HepG2 (cell line): ENCODE measurements around the gene CLDN11. TPM values are rescaled to one million over a fixed set of nuclear protein-coding genes. Genes with fewer than 3 reads are reported as not detected.

Source experiments
- ATAC-seq: fragments of 200-7000 bp; cut with Tn5 transposase; 3 replicates; pipeline ENCODE4 v1.9.1; 2020; ENCODE audit warnings: mild to moderate bottlenecking, moderate library complexity
- BruUV-seq: library from RNA; stranded (reverse); fragments of 400-500 nt; replicated peaks from 2 replicates; lab custom pipeline; 2021; lab: Mats Ljungman, UMichigan
- CTCF ChIA-PET: fragments of 300-600 bp; formaldehyde crosslinking; extraction: SDS; loops from one replicate; lab custom pipeline; 2021; ENCODE audit warnings: low total read pairs, inconsistent platforms, low intra/inter-chr PET ratio; lab: Yijun Ruan, JAX
- POLR2A ChIA-PET: fragments of 350-600 bp; sonication (Branson Sonifier 250); formaldehyde crosslinking; loops from one replicate; lab custom pipeline; 2020; ENCODE audit warnings: antibody characterized with exemption, inconsistent platforms; lab: Yijun Ruan, JAX
- DNase-seq: peaks from one replicate; pipeline ENCODE4 v3.0.0-alpha.2; 2015; ENCODE audit warnings: low spot score
- FAIRE-seq: peaks from 3 replicates; lab custom pipeline; 2011; peaks lifted over from hg19 to GRCh38; lab: Jason Lieb, UNC
- H2AFZ ChIP-seq: one replicate; pipeline ENCODE4 v1.6.1; 2011; ENCODE audit warnings: low read length, inconsistent platforms
- H3K27ac ChIP-seq: fragments of 300-600 bp; 3 replicates; pipeline ENCODE4 v1.8.0; 2011; ENCODE audit warnings: mixed run types, mild to moderate bottlenecking, mixed read lengths, low read length, inconsistent platforms; ENCODE audit not compliant: insufficient read depth; ENCODE audit errors: extremely low read length
- H3K27me3 ChIP-seq, 2 experiments: fragments of 200-600 bp in 1 of 2; 2 replicates in 1 of 2; 3 replicates in 1 of 2; pipeline versions ENCODE4 v1.6.0 to v1.8.0; 2011; ENCODE audit warnings: low read length in 2 of 2, mild to moderate bottlenecking in 2 of 2, moderate library complexity in 2 of 2, inconsistent platforms in 1 of 2; ENCODE audit not compliant: insufficient read depth in 2 of 2, control insufficient read depth in 1 of 2
- H3K36me3 ChIP-seq, 2 experiments: fragments of 200-600 bp in 1 of 2; replicated peaks in 1 of 2; 2 replicates in 1 of 2; 3 replicates in 1 of 2; pipeline versions ENCODE4 v1.5.1 to v1.8.0; 2011; ENCODE audit warnings: low read length in 2 of 2, inconsistent platforms in 1 of 2; ENCODE audit not compliant: insufficient read depth in 2 of 2, control insufficient read depth in 1 of 2
- H3K4me1 ChIP-seq: 2 replicates; pipeline ENCODE4 v1.5.1; 2012; ENCODE audit warnings: low read length, inconsistent platforms; ENCODE audit not compliant: insufficient read depth
- H3K4me2 ChIP-seq: 2 replicates; pipeline ENCODE4 v1.6.0; 2011; ENCODE audit warnings: low read depth, low read length, inconsistent platforms
- H3K4me3 ChIP-seq, 3 experiments: fragments of 200-600 bp in 1 of 3; sonication (generic), shearing (Covaris generic) in 1 of 3; replicated peaks in 1 of 3; 2 replicates each; pipeline ENCODE4 v1.5.1; 2011 to 2016; ENCODE audit warnings: low read length in 3 of 3, inconsistent platforms in 2 of 3, low read depth in 2 of 3, mild to moderate bottlenecking in 2 of 3, control low read depth in 1 of 3, mixed read lengths in 1 of 3; ENCODE audit not compliant: insufficient read depth in 1 of 3
- H3K79me2 ChIP-seq: one replicate; pipeline ENCODE4 v1.6.1; 2011; ENCODE audit warnings: low read length, inconsistent platforms; ENCODE audit not compliant: insufficient read depth
- H3K9ac ChIP-seq: 2 replicates; pipeline ENCODE4 v1.6.0; 2011; ENCODE audit warnings: mild to moderate bottlenecking, low read depth, low read length, inconsistent platforms; ENCODE audit not compliant: insufficient read depth
- H3K9me3 ChIP-seq: 2 replicates; pipeline ENCODE4 v1.5.1; 2012; ENCODE audit warnings: mild to moderate bottlenecking, low read length
- H4K20me1 ChIP-seq: 2 replicates; pipeline ENCODE4 v1.6.0; 2011; ENCODE audit warnings: inconsistent platforms, mild to moderate bottlenecking, low read length, moderate library complexity; ENCODE audit not compliant: insufficient read depth
- CHCHD3 ChIP-seq: sonication (generic); formaldehyde crosslinking; IDR thresholded peaks from 2 replicates; pipeline ENCODE4 v1.8.0; 2022; ENCODE audit warnings: mild to moderate bottlenecking, missing genetic modification reagents, moderate library complexity
- GABPA ChIP-seq, 2 experiments: IDR thresholded peaks; 2 replicates each; pipeline ENCODE4 v1.6.1; 2011 to 2016; ENCODE audit warnings: low read depth in 2 of 2, low read length in 1 of 2, missing biosample characterization in 1 of 2, missing genetic modification characterization in 1 of 2
- RAD51 ChIP-seq: fragments of 450-650 bp; IDR thresholded peaks from 2 replicates; pipeline ENCODE4 v1.6.1; 2016; ENCODE audit warnings: borderline replicate concordance
- RBAK ChIP-seq: sonication (generic); formaldehyde crosslinking; IDR thresholded peaks from 2 replicates; pipeline ENCODE4 v1.5.1; 2020; ENCODE audit warnings: mild to moderate bottlenecking, missing genetic modification reagents
- ZFP36L1 ChIP-seq: sonication (generic); formaldehyde crosslinking; IDR thresholded peaks from 2 replicates; pipeline ENCODE4 v1.8.0; 2022; ENCODE audit warnings: mild to moderate bottlenecking, missing genetic modification reagents, moderate library complexity
- ZNF709 ChIP-seq: sonication (generic); formaldehyde crosslinking; IDR thresholded peaks from 2 replicates; pipeline ENCODE4 v1.5.0; 2020; ENCODE audit warnings: mild to moderate bottlenecking, missing genetic modification reagents
- WGBS: methylation state at CpG from one replicate; pipeline ENCODE4 v1.1.6; 2017; ENCODE audit warnings: low lambda C conversion rate; 5-methylcytosine and 5-hydroxymethylcytosine counted together
- in situ Hi-C: cut with HindIII; loops from 2 replicates; pipeline ENCODE4 v1.10.0; 2017; ENCODE audit warnings: low pct_unique_long_range_greater_than_20kb; ENCODE audit not compliant: extremely low pct_ligation_motif_present
- intact Hi-C: fragments of 100-400 bp; cut with micrococcal nuclease; formaldehyde crosslinking; loops from one replicate; pipeline ENCODE4 v1.10.0; 2022; ENCODE audit not compliant: unreplicated experiment
- polyA plus RNA-seq, 8 experiments: library from polyadenylated mRNA; depleted of rRNA in 3 of 8; stranded (reverse) in 7 of 8; unstranded in 1 of 8; fragments of >200 nt; fragmentation: Illumina TruSeq in 4 of 8; extraction: Trizol in 4 of 8; gene quantifications; 2 replicates each; pipeline versions ENCODE4 v1.2.1 to v1.2.3, GENCODE V29; 2011 to 2016; ENCODE audit warnings: low read depth in 4 of 8, missing spikeins in 1 of 8, mixed read lengths in 1 of 8; ENCODE audit not compliant: insufficient read depth in 1 of 8
- total RNA-seq, 5 experiments: library from RNA; depleted of rRNA; stranded (reverse); fragments of >200 nt; fragmentation: Illumina TruSeq; extraction: Trizol; gene quantifications; 2 replicates each; pipeline ENCODE4 v1.2.3, GENCODE V29; 2016; ENCODE audit warnings: low read depth in 1 of 5
- TF ChIP-seq, protein P1 (sequence below): sonication (generic); formaldehyde crosslinking; IDR thresholded peaks from 2 replicates; pipeline ENCODE4 v1.4.0; 2020; ENCODE audit warnings: missing genetic modification reagents, borderline replicate concordance
- TF ChIP-seq, protein P2 (sequence below): sonication (generic); formaldehyde crosslinking; IDR thresholded peaks from 2 replicates; pipeline ENCODE4 v1.5.1; 2020; ENCODE audit warnings: missing genetic modification reagents, mild to moderate bottlenecking, borderline replicate concordance

The CLDN11 gene
- total and polyA plus RNA-seq, 2 of the 13 experiments (the other 11 are each of a cell fraction or from before 2014, with no cell fraction given), result 4.2 to 4.9 TPM

DNA sequence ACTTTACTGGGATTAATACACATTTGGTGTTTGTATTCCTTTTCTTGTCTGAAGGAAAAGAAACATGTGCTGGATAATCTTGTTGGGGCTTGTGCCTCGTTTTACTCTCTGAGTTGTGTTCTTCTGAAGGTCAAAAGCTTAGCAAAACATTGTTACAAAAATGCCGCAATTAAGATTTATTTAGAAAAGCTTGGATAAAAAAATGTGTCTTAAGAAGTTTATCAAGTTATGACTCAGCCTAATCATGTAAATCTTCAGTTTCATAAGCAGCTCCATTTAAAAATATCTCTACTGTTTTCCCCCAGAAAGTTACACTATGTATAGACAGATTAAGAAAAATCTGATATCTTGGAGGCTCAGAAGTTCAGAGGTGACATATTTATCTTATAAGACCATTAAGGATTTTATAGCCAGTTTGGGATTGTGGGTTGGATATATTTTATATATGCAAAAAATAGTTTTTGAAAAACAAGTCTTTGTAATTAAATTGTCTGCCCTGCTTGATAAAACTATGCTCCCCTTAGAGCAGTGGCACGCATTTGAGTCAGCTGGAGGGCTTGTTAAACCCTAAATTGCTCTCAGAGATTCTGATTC is 56.5 kb downstream of the CLDN11 start:
- no peak overlapping the region for H3K4me3 ChIP-seq
- no peak for FAIRE-seq
- H3K27ac ChIP-seq, result no peak overlapping the region
- in situ Hi-C loops, result no loop called here
- TF ChIP-seq RBAK (CRISPR knock-in tag) (no peak), ZNF709 (no peak), GABPA (IDR thresholded peaks at IDR 0.05; ENCODE audit: low read depth, low read length) (no peak), GABPA (CRISPR knock-in tag; IDR thresholded peaks at IDR 0.05; ENCODE audit: low read depth) (no peak), RAD51 (no peak), CHCHD3 (CRISPR knock-in tag) (no peak), ZFP36L1 (no peak)
- TF ChIP-seq, protein P1, sequence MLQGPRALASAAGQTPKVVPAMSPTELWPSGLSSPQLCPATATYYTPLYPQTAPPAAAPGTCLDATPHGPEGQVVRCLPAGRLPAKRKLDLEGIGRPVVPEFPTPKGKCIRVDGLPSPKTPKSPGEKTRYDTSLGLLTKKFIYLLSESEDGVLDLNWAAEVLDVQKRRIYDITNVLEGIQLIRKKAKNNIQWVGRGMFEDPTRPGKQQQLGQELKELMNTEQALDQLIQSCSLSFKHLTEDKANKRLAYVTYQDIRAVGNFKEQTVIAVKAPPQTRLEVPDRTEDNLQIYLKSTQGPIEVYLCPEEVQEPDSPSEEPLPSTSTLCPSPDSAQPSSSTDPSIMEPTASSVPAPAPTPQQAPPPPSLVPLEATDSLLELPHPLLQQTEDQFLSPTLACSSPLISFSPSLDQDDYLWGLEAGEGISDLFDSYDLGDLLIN (CRISPR knock-in tag), result no peak
- TF ChIP-seq, protein P2, sequence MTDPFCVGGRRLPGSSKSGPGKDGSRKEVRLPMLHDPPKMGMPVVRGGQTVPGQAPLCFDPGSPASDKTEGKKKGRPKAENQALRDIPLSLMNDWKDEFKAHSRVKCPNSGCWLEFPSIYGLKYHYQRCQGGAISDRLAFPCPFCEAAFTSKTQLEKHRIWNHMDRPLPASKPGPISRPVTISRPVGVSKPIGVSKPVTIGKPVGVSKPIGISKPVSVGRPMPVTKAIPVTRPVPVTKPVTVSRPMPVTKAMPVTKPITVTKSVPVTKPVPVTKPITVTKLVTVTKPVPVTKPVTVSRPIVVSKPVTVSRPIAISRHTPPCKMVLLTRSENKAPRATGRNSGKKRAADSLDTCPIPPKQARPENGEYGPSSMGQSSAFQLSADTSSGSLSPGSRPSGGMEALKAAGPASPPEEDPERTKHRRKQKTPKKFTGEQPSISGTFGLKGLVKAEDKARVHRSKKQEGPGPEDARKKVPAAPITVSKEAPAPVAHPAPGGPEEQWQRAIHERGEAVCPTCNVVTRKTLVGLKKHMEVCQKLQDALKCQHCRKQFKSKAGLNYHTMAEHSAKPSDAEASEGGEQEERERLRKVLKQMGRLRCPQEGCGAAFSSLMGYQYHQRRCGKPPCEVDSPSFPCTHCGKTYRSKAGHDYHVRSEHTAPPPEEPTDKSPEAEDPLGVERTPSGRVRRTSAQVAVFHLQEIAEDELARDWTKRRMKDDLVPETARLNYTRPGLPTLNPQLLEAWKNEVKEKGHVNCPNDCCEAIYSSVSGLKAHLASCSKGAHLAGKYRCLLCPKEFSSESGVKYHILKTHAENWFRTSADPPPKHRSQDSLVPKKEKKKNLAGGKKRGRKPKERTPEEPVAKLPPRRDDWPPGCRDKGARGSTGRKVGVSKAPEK (CRISPR knock-in tag), result no peak
- POLR2A ChIA-PET, result no interaction called here
- no peaks in the 10 kb centered on the region for H3K79me2 ChIP-seq
- no TSS peak for BruUV-seq
- 37% methylated on average over 3 of the region's 3 CpGs for WGBS
- no peaks in the 10 kb centered on the region for H4K20me1 ChIP-seq
- H3K27me3 ChIP-seq, result peaks cover 0 to 12% of the 10 kb centered on the region in 2 experiments; a peak in 2 of 5 replicates
- no peaks in the 10 kb centered on the region for H3K9me3 ChIP-seq
- no peak for ATAC-seq
- CTCF ChIA-PET, result no interaction called here
- intact Hi-C loops, result no loop called here
- no peak overlapping the region for H3K4me2 ChIP-seq
- no peak overlapping the region for H2AFZ ChIP-seq
- H3K36me3 ChIP-seq, result no peaks in the 10 kb centered on the region
- no peak overlapping the region for H3K9ac ChIP-seq
- peaks cover 10% of the 10 kb centered on the region for H3K4me1 ChIP-seq
- no peak for DNase-seq
